ENCODE measurements around the gene HPN.

Gene HPN

DNA sequence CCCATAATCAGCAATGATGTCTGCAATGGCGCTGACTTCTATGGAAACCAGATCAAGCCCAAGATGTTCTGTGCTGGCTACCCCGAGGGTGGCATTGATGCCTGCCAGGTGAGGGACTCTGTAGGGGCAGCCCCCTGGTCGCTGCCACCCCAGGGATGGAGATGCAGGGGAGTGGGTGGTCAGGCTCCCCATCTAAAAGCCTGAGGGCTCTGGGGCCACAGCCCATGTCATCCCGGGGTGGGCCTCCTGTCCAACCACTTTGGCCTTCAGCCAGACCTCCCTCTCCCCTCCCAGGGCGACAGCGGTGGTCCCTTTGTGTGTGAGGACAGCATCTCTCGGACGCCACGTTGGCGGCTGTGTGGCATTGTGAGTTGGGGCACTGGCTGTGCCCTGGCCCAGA lies 24.1 kb downstream of the HPN start:
- DNase-seq = no peak

DNA sequence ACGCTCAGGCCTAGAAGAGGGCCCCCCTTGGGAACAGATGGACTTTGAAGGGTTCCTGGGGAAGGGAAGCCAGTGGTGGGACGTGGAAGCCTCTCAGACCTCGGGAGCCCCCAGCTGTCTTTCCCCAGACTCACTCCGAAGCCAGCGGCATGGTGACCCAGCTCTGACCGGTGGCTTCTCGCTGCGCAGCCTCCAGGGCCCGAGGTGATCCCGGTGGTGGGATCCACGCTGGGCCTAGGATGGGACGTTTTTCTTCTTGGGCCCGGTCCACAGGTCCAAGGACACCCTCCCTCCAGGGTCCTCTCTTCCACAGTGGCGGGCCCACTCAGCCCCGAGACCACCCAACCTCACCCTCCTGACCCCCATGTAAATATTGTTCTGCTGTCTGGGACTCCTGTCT lies 24.6 kb downstream of the HPN start:
- no peak for DNase-seq

DNA sequence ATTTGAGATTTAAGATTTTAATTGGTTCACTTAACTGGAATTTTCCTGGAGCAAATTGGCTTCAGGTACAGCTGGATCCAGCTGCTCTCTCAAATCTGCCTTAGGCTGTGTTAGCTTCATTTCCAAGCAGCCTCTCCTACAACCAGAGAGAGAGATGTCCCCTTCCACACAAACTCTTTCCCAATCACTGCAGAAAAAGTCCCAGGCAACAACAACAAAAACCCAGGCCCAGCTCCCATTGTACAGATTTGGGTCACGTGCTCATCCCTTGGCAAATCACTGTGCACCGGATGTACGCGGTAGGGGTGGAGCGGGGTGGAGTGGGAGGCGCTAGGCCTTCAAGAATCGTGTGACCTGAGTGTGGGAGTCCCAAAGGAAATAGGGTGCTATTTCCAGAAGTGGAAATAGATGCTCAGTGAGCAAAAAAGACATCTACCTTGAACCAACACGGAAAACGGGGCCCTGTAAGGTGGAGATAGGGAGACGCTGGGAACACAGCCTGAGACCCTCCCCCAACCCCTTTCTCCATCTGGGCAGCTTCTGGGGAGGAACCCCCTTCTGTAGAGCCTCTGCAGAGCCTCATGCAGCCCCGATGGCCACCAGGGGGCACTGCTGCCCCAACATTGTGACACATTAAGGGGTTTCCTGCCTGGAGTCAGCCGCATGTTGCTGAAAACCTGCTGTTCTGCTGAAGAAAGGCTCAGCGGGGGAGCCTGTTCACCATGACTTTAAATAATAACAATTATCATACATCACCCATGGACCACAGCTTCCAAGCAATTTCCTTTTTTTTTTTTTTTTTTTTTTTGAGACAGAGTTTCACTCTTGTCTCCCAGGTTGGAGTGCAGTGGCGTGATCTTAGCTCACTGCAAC lies 25.4 kb downstream of the HPN start:
- peak; percentile 91 for DNase-seq

DNA sequence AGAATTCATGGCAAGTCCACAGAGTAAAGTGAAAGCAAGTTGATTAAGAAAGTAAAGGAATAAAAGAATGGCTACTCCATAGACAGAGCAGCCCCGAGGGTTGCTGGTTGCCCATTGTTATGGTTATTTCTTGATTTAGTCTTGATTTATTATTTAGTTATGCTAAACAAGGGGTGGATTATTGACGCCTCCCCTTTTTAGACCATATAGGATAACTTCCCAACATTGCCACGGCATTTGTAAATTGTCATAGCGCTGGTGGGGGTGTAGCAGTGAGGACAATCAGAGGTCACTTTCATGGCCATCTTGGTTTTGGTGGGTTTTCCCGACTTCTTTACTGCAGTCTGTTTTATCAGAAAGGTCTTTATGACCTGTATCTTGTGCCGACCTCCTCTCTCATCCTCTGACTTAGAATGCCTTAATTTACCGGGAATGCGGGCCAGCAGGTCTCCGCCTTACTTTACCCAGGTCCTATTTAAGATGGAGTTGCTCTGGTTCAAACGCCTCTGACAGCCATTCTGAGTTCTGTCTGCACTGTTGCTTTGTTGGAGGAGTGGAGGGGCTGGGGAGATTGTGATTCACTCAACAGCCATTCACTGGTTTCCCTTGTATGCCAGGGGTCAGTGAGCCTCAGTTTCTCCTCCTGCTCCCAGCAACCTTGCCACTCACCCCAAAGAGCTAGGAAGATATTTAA lies 27.6 kb downstream of the HPN start:
- DNase-seq = no peak

DNA sequence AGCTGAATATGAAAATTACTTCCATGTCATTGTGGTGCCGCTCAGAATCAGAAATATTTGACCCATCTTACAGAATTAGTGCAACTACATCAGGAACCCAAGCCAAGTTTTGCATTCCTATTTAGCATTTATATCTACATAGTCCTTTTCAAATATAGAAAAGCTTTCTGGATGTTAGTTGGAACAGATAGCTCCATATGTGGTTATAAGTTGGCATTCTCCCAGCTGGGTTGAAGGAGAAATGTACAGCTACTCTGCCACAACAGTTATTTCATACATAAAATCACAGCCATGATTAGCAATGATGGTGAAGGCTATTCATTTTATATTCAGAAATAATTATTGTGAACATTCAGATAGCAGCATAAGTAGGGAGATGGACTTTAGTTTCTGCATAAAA lies 28.2 kb downstream of the HPN start:
- no peak for DNase-seq

DNA sequence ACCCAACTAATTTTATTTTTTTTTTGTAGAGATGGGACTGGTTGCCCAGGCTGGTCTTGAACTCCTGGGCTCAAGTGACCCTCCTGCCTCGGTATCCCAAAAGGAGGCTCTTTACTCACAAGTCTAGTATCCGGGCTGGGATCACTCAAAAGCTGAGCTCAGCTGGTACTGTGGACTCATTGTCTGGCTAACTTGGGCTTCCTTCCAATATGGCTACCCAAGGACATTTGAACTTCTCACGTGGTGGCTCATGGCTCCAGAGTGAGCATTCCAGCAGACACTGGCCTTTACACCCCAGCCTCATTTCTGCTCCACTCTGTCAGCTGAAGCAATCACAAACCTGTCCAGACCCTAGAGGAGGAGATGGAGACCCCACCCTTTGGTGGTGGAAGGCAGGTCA lies 28.9 kb downstream of the HPN start:
- no peak for DNase-seq

DNA sequence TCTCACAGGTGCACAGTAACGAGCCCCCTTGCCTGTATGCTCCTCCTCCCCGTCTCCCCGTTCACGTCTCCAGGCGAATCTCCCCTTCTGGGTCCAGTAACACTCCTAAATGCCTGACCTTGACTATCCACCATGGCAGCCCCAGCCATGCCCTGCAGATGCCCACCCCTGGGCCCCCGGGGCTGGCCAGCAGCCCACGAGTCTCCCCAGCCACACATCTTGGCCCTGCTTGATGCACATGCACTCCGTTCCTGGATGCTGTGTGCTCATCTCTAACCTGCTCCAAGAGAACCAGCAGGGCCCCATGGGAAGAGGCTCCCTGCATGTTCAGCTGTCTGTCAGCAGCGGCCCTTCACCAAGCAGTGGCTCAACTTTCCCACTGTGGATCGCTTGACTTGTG lies 32.0 kb downstream of the HPN start:
- no peak for DNase-seq

DNA sequence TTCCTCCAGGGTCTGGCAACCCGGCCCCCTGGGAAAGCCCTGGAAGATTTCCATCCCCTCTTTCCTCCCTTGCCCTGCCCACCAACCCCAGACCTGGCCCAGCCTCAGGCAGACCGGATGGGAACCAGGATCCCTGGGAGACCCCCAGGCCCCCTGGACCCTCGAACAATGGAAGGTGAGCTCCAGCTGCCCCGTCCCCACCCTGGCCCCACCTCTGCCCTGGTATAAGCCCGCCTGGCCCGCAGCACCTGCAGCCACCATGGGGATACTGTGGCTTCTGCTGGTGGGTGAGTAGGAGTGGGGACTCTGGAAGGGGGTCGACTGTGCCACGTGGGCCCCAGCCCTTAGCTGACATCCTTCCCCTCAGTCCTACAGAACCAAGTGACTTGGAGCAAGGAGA lies 32.4 kb downstream of the HPN start:
- no peak for DNase-seq

DNA sequence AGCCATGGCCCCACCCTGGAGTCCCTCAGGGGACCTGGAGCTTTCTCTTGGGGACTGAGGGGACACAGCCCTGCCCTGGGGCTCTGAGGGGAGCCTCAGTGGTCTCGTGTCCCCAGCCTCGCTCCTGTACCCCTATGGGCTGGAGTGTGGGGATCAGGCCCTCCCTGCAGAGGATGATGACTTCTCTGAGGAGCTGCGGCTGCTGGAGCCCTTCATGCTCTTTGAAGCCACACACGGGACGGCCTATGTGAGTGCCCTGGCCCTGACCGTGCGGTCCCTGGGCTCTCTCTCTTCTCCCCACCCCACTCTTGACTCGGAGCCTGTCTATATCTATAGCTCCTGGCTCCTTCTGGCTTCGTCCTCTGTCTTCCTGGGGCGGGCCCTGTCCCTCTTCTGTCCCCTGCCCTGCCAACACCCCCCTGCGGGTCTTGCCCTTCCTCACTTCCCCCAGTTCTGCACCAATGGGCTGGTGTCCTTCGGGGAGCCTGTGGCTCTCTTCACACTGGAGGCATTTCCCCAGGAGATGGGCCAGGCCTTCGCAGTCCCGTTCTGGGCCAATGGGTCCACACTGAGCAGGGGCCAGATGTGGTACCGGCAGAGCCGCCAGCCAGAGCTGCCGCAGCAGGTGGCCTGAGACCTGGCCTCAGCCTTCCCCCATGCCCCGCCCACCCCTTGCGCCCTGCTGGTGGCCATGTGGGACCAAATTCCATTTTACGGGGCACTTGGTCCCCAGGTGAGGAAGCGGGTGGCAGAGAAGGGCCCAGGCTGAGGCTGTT lies 33.1 kb downstream of the HPN start:
- DNase-seq = no peak

DNA sequence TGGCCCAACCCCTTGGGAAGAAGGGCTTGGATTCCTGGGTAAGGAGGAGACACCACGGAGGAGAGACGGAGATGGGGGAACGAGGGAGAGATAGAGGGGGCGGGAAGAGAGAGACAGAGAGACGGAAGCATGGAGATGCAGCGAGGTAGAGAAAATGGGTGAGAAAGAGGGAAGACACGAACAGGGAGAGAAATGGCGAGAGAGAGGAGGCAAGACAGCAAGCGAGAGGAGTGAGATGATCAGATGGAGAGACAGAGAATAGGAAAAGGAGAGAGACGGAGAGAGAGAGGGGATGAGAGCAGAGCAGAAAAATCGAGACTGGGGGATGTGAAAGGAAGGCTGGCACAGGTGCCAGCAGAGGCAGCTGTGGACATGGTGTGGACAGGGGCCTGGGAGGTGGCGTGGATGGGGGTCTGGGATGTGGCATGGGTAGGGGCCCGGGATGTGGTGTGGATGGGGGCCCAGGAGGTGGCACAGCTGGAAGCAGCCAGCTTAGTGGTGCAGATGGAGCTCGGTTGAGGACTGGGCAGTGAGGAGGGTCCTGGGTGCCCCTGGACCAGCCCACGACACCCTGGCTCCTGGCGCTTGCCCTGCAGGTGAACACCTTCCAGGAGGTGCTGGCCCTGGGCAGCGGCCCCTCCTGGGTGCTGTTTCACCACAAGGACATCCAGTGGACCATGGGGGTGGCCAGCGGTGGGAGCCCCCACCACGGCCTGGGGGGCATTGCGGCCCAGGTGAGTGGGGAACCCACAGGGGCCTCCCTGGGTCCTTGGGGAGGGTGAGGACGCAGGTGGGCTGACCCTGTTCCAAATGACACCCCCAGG lies 33.9 kb downstream of the HPN start:
- DNase-seq = no peak

DNA sequence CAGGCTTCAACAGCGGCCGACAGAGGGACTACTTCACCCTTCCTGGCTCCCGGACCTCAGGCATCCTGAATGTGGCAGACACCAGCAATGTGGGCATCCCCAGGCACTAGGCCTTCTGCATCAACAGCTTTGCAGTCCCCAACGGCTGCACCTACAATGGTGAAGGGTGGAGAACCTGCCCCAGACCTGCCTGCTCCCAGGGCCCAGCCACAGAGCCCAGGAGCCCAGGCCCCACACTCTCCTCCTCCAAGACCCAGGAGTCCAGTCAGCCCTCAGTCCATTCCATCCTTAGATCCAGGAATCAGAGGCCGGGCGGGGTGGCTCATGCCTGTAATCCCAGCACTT lies 34.5 kb downstream of the HPN start:
- no peak for DNase-seq

DNA sequence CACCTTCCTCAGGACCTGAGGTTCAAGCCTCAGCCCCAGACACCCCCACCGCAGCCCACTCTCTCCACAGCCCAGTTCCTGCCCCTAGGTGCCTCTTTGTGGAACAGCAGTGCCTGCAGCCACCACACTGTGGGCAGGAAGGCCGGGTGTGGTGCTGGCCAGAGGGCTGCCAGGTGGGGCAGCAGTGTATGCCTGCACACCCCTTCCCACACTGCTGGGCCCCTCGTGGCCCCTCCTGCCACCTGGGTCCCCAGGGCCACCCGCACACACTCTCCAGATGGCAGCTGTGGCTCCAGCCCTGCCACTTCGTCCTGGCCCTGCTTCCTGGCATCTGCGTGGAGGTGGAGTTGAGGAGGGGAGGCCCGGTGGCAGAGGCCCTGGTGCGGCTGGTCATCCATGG lies 35.1 kb downstream of the HPN start:
- DNase-seq = no peak

DNA sequence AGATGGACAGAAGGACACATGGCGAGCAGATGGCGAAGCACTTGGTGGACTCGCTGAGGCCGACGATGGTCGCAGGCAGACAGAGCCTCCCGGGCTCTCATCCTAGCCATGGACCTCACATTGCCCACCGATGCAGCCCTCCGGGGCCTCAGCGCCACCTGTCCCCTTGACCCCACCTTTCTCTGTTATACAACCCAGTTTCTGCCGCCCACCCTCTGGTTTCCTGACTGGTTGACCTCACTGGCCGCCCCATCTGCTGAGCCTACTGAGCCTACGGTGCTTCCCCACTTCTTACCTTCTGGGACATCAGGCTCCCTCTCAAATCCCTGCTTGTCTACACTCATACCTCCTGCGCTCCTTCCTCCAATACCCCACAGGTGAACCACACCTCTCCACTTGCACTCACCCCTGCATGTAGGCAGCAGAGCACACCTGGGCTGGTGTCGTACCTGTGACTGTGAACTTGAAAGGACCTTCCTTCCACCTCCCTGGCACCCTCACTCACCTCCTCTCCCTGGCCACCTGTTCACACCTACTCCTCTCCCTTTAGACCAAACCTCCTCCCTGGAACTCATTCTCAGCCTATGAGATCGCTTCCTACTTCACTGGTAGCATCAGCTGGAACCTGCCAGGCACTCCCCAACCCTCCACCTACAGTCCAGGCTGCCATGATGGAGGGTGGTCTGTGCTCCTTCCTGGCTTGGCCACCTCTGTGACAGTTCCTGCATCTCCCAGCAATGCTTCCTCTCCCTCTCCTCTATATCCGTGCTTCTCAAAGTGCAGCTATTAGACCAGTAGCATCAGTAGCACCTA lies 36.1 kb downstream of the HPN start:
- DNase-seq = no peak

DNA sequence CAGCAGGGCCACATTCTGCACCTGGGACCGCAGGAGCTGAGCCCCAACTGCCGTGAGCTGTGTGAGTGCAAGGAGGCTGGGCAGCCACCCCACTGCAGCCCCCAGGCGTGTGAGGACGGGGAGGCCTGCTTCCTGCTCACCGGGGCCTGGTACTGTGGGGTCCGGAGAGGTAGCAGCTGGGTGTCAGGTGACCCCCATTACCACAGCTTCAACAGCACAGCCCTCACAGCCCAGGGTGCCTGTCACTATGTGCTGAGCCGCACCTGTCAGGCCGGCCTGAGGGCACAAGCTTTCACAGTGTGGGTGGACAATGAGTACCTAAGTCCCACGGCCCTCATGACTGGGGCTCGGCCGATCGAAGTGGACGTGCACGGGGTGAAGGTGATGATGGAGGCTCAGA lies 38.3 kb downstream of the HPN start:
- no peak for DNase-seq

DNA sequence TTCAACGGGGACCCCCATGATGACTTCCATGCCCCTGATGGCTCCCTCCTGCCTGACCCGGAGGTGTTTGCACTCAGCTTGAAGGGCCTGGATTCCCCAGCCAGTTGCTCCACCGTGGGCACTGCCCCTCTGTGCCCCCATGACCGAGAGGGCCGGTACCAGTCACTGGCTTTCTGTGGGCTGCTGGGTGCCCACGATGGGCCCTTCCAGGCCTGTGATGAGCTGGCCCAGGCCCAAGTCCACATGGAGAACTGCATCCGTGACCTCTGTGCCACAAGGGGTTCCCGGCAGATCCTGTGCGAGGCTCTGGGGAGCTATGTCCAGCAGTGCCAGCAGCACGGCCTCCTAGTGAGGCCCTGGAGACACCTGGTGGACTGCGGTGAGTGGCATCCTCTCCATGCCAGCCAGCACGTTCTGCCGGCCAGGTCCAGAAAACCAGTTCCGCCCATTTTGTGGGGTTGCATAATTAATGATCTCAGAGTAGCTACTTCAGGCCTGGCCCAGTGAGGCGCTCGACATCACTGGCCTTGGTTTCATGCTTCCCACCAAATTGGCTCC lies 39.2 kb downstream of the HPN start:
- DNase-seq = no peak

DNA sequence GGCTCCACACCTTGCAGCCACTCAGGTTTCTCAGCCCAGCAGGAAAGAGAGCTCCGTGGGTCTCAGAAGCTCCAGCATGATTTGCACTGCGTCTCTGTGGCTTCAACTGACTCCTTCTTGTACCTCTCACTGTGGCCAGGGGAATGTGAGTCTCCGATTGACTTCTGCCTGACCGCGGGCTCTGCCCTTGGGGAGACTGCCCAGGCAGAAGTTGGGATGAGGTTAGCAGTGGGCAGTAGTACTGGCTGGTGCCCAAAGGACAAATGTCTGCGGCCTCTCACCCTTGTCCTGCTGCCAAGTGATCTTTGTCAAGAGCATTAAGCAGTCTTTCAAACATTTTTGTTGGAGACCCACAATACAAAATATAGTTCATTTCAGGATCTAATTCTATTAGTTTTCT lies 39.7 kb downstream of the HPN start:
- no peak for DNase-seq

DNA sequence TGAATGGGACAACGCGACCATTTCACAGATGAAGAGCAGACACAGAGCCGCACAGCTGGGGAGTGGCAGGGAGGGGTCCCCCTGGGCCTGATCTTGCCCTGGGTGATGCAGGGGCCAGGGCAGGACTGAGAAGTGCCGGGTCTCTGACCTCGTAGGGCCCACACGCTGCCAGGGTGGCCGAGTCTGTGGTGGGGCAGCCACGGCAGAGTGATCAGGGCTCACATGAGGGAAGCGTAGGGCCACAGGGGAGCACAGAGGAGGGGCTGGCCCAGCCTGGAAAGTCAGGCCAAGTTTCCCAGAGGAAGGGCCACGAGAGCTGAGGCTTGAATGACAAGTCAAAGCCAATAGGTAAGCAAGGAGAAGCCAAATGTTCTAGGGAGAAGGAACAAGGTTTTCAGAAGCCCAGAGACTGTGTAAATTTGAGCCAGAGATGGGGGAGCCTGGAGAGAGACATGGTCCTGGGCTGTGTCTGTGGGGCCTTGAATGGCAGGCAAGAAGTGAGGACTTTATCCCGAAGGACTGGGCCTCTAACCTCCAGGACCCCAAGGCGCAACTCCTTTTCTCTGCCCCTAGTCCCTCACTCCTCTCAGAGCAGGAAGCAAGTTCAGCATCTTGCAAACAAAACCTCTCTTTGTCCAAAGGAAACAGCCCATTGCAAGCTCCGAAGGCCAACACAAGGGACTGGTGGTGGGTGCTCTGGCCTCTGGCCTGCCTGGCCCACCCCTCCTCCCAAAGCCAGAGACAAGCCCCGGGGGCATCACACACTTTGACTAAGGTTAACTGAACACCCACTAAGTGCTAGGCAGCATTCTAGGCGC lies 42.4 kb downstream of the HPN start:
- DNase-seq = no peak

DNA sequence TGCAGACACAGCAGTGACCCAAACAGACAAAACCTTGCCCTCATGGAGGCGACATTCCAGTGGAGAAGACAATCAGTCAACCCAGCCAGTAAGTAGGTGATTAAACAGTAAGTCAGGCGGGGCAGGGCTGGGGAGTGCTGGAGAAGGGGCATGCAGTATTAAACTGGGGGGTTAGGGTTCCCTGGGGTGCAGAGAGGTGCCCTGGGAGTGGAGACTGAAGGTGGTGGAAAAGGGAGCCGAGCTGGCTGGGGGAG lies 42.9 kb downstream of the HPN start:
- no peak for DNase-seq

DNA sequence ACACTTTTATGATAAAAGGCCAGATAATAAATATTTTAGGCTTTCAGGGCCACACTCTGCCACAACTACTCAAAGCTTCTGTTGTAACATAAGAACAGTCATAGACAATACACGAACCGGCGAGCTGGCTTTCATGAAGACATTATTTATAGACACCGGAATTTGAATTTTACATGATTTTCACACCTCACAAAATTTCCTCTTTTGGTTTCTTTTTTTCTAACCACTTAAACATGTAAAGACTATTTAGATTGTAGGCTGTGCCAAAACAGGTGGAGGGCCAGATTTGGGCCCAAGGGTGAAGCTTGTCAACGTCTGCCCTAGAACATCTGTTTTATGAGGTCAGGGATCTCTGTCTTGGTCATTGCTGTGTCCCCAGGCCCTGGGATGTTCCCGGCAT lies 44.4 kb downstream of the HPN start:
- DNase-seq = no peak

DNA sequence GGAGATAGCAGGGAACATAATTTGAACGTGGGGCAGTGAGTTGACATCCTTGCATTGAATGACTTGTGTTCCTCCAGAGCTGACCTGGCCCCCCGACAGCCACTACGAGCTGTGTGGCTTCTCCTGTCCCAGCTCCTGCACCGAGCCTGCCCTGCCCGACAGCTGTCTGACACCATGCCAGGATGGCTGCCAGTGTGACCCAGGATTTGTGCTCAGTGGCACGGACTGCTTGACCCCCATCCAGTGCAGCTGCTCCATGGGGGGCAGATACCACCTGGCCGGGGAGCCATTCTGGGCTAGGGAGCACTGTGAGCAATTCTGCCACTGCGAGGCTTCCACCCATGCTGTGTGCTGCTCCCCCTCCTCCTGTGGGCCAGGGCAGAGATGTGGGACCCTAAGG lies 44.9 kb downstream of the HPN start:
- DNase-seq = no peak

DNA sequence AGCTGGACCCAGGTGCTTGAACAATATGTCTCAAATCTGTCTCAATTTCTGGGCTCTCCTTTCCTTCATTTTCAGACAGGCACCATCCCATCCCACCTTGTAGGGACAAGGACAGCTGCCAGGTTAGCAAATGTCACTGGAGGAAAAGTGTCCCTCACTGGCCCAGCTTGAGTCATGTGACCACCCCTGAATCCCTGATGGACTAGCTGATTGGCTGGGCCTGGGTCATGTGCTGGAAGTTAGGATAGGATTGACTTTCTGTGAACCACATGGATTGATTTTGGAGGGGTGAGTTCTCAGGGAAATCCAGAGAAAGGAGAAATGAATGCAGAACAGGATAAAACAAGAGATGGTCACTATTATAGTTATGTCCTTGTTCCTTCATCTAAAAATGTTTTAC lies 45.9 kb downstream of the HPN start:
- no peak for DNase-seq

Data from 8988T (cell line).